Stimulated activated CD4-positive, alpha-beta T cell treated with anti-CD3 and anti-CD28 coated beads, Interleukin-12 subunit alpha, Interleukin-12 subunit beta, amount 100 ng/mL, for 48 hours (primary cell): ENCODE results near the gene CD24.
"Not testable (repeated sequence)": the region's sequence is repeated elsewhere in the genome, so short reads cannot be mapped to it uniquely, and the experiment has no call there.

Experiments
- DNase-seq, 3 donors: peaks; one replicate each; pipeline ENCODE4 v3.0.0-alpha.2; 2020; ENCODE audit warnings: low read depth in 2 of 3, low spot score in 1 of 3

The CD24 gene

GRCh38 chr6:106974336-106974998, at the start of gene CD24:
CD24 (minus strand) TSS chr6:106974729; CDS start chr6:106974646, 83 bp downstream.
- peak in 1 of 3 donors; percentile 5 for DNase-seq

GRCh38 chr6:107021446-107022185, 47.1 kb upstream of the CD24 start:
- no peak for DNase-seq

- no peak for DNase-seq
These were observed 45.7 kb upstream of the CD24 start for GRCh38 chr6:107020239-107020638.

- DNase-seq: not testable (repeated sequence)
These were observed 45.1 kb upstream of the CD24 start for GRCh38 chr6:107019628-107020027.

GRCh38 chr6:107019047-107019446, 44.5 kb upstream of the CD24 start:
- DNase-seq: no peak

GRCh38 chr6:107009499-107009898, 35.0 kb upstream of the CD24 start:
- DNase-seq: no peak

GRCh38 chr6:106997392-106998158, 23.0 kb upstream of the CD24 start:
- DNase-seq: peak; percentile 25 to 61 (median 50)

- DNase-seq: no peak
These were observed 21.1 kb upstream of the CD24 start for GRCh38 chr6:106995640-106996039.

- not testable (repeated sequence) for DNase-seq
These were observed 15.2 kb upstream of the CD24 start for GRCh38 chr6:106989737-106990136.

- DNase-seq: no peak
These were observed 14.1 kb upstream of the CD24 start for GRCh38 chr6:106988664-106989063.

- DNase-seq: no peak
These were observed 7.4 kb upstream of the CD24 start for GRCh38 chr6:106981926-106982325.

GRCh38 chr6:106980926-106981325, 6.4 kb upstream of the CD24 start:
- no peak for DNase-seq

- DNase-seq: peak; percentile 62 to 80 (median 76)
These were observed 4.9 kb upstream of the CD24 start for GRCh38 chr6:106979435-106979884.

GRCh38 chr6:106977246-106977645, 2.7 kb upstream of the CD24 start:
- DNase-seq: no peak

GRCh38 chr6:106976270-106976669, 1.7 kb upstream of the CD24 start:
- DNase-seq: no peak

- DNase-seq: no peak
These were observed 1.2 kb upstream of the CD24 start for GRCh38 chr6:106975738-106976064.

- no peak for DNase-seq
These were observed 639 bp upstream of the CD24 start for GRCh38 chr6:106974999-106975737.

GRCh38 chr6:106973836-106974335, 643 bp downstream of the CD24 start:
- no peak for DNase-seq

GRCh38 chr6:106973018-106973835, 1.3 kb downstream of the CD24 start:
- DNase-seq: no peak

GRCh38 chr6:106972500-106972899, 2.0 kb downstream of the CD24 start:
- DNase-seq: no peak
